SK-N-SH treated with all-trans-retinoic acid at 6 μM for 48 hours (cell line): ENCODE data around the gene ARRDC2.

Experiments used
- ATAC-seq: fragments of 200-7000 bp; cut with Tn5 transposase; 3 replicates; pipeline ENCODE4 v1.9.1; 2020; ENCODE audit warnings: mild to moderate bottlenecking, moderate library complexity
- ARNTL ChIP-seq: fragments of 450-650 bp; formaldehyde crosslinking; IDR thresholded peaks from 2 replicates; pipeline ENCODE4 v1.5.0; 2020; ENCODE audit warnings: low read depth, mild to moderate bottlenecking, moderate library complexity, borderline replicate concordance
- BACH2 ChIP-seq: fragments of 250-450 bp; sonication (Bioruptor Pico); IDR thresholded peaks from 2 replicates; pipeline ENCODE4 v1.9.0; 2021; ENCODE audit warnings: mild to moderate bottlenecking, borderline replicate concordance
- CREB5 ChIP-seq: fragments of 250-450 bp; sonication (Bioruptor Pico); IDR thresholded peaks from 2 replicates; pipeline ENCODE4 v1.5.1; 2020; ENCODE audit warnings: low read depth, mild to moderate bottlenecking, moderate library complexity
- CSDC2 ChIP-seq: fragments of 250-450 bp; sonication (Bioruptor Pico); IDR thresholded peaks from 2 replicates; pipeline ENCODE4 v1.5.0; 2020; ENCODE audit warnings: mild to moderate bottlenecking, moderate library complexity
- CSRNP3 ChIP-seq: fragments of 250-450 bp; sonication (Bioruptor Pico); IDR thresholded peaks from 2 replicates; pipeline ENCODE4 v1.5.1; 2021; ENCODE audit warnings: mild to moderate bottlenecking, moderate library complexity
- ESRRG ChIP-seq: fragments of 250-450 bp; sonication (Bioruptor Pico); IDR thresholded peaks from 2 replicates; pipeline ENCODE4 v1.6.1; 2021; ENCODE audit warnings: mild to moderate bottlenecking
- GLIS3 ChIP-seq: fragments of 250-450 bp; sonication (Bioruptor Pico); IDR thresholded peaks from 2 replicates; pipeline ENCODE4 v1.5.0; 2020; ENCODE audit warnings: mild to moderate bottlenecking, moderate library complexity
- ISL1 ChIP-seq: fragments of 250-450 bp; sonication (Bioruptor Pico); IDR thresholded peaks from 2 replicates; pipeline ENCODE4 v2.1.2; 2022; ENCODE audit warnings: mild to moderate bottlenecking, moderate library complexity
- OSR1 ChIP-seq: fragments of 250-450 bp; sonication (Bioruptor Pico); IDR thresholded peaks from 2 replicates; pipeline ENCODE4 v1.8.0; 2022; ENCODE audit warnings: moderate library complexity, mild to moderate bottlenecking, inconsistent platforms
- POU6F1 ChIP-seq: fragments of 250-450 bp; sonication (Bioruptor Pico); IDR thresholded peaks from 2 replicates; pipeline ENCODE4 v1.8.0; 2021; ENCODE audit warnings: low read depth, mild to moderate bottlenecking, moderate library complexity, borderline replicate concordance
- RARB ChIP-seq: fragments of 250-450 bp; sonication (Bioruptor Pico); IDR thresholded peaks from 2 replicates; pipeline ENCODE4 v1.8.0; 2021; ENCODE audit warnings: mild to moderate bottlenecking, moderate library complexity
- SNAI2 ChIP-seq: fragments of 250-450 bp; sonication (Bioruptor Pico); IDR thresholded peaks from 2 replicates; pipeline ENCODE4 v1.5.0; 2020; ENCODE audit warnings: mild to moderate bottlenecking, moderate library complexity
- TCF4 ChIP-seq: fragments of 250-450 bp; sonication (Bioruptor Pico); IDR thresholded peaks from 2 replicates; pipeline ENCODE4 v1.8.0; 2021; ENCODE audit warnings: mild to moderate bottlenecking, moderate library complexity, borderline replicate concordance
- TOX ChIP-seq: fragments of 250-450 bp; sonication (Bioruptor Pico); IDR thresholded peaks from 2 replicates; pipeline ENCODE4 v1.8.0; 2021; ENCODE audit warnings: mild to moderate bottlenecking, moderate library complexity, borderline replicate concordance
- TSHZ2 ChIP-seq: fragments of 250-450 bp; sonication (Bioruptor Pico); IDR thresholded peaks from 2 replicates; pipeline ENCODE4 v1.5.0; 2020; ENCODE audit warnings: mild to moderate bottlenecking, moderate library complexity
- ZC3H10 ChIP-seq: fragments of 250-450 bp; sonication (Bioruptor Pico); IDR thresholded peaks from 2 replicates; pipeline ENCODE4 v1.5.1; 2021; ENCODE audit warnings: mild to moderate bottlenecking, moderate library complexity
- ZFP3 ChIP-seq: fragments of 250-450 bp; sonication (Bioruptor Pico); IDR thresholded peaks from 2 replicates; pipeline ENCODE4 v1.5.0; 2020; ENCODE audit warnings: mild to moderate bottlenecking, moderate library complexity
- ZFP30 ChIP-seq: fragments of 450-650 bp; formaldehyde crosslinking; IDR thresholded peaks from 2 replicates; pipeline ENCODE4 v1.5.0; 2022; ENCODE audit warnings: mild to moderate bottlenecking, moderate library complexity
- ZNF565 ChIP-seq: fragments of 450-650 bp; formaldehyde crosslinking; conservative IDR thresholded peaks from 2 replicates; pipeline ENCODE4 v1.5.0; 2020; ENCODE audit warnings: low read depth, mild to moderate bottlenecking, moderate library complexity
- ZNF70 ChIP-seq: fragments of 450-650 bp; formaldehyde crosslinking; IDR thresholded peaks from 2 replicates; pipeline ENCODE4 v1.5.0; 2020; ENCODE audit warnings: mild to moderate bottlenecking, moderate library complexity
- ZNF8 ChIP-seq: fragments of 450-650 bp; formaldehyde crosslinking; IDR thresholded peaks from 2 replicates; pipeline ENCODE4 v1.5.0; 2020; ENCODE audit warnings: mild to moderate bottlenecking, moderate library complexity

The ARRDC2 gene

GRCh38 chr19:18017275-18018083 lies 9.5 kb downstream of the ARRDC2 start:
- TF ChIP-seq OSR1 (CRISPR knock-in tag) = no peak
- TF ChIP-seq CREB5 (CRISPR knock-in tag) = no peak
- no peak for TF ChIP-seq ZFP3 (CRISPR knock-in tag)
- TF ChIP-seq ZNF70 (CRISPR knock-in tag) = no peak
- no peak for TF ChIP-seq ESRRG (CRISPR knock-in tag)
- TF ChIP-seq ARNTL (CRISPR knock-in tag) = no peak
- no peak for TF ChIP-seq RARB (CRISPR knock-in tag)
- no peak for TF ChIP-seq BACH2 (CRISPR knock-in tag)
- no peak for TF ChIP-seq SNAI2
- TF ChIP-seq ZNF8 (CRISPR knock-in tag) = no peak
- TF ChIP-seq ZC3H10 = no peak
- no peak for TF ChIP-seq TCF4 (CRISPR knock-in tag)
- no peak for TF ChIP-seq ISL1 (CRISPR knock-in tag)
- TF ChIP-seq CSRNP3 (CRISPR knock-in tag) = no peak
- no peak for TF ChIP-seq ZFP30 (CRISPR knock-in tag)
- no peak for TF ChIP-seq CSDC2 (CRISPR knock-in tag)
- no peak for TF ChIP-seq ZNF565 (CRISPR knock-in tag)
- TF ChIP-seq TSHZ2 (CRISPR knock-in tag) = no peak

GRCh38 chr19:18020212-18021085 lies 12.5 kb downstream of the ARRDC2 start:
- peak; percentile 44 for ATAC-seq
- TF ChIP-seq TOX (CRISPR knock-in tag) = no peak
- peak; percentile 86 for TF ChIP-seq ZNF70 (CRISPR knock-in tag)
- TF ChIP-seq POU6F1 (CRISPR knock-in tag) = no peak

More at GRCh38 chr19:18017275-18018083, 9.5 kb downstream of the ARRDC2 start:
- no peak for ATAC-seq

GRCh38 chr19:18021121-18021755 lies 13.3 kb downstream of the ARRDC2 start:
- ATAC-seq = peak; percentile 71
- no peak for TF ChIP-seq POU6F1 (CRISPR knock-in tag)
- TF ChIP-seq ZNF8 (CRISPR knock-in tag) = no peak
- TF ChIP-seq RARB (CRISPR knock-in tag) = no peak
- no peak for TF ChIP-seq TOX (CRISPR knock-in tag)
- TF ChIP-seq GLIS3 (CRISPR knock-in tag) = no peak
- no peak for TF ChIP-seq CSDC2 (CRISPR knock-in tag)
- TF ChIP-seq ZC3H10 = no peak
- TF ChIP-seq OSR1 (CRISPR knock-in tag) = no peak
- no peak for TF ChIP-seq ESRRG (CRISPR knock-in tag)
- no peak for TF ChIP-seq ZFP30 (CRISPR knock-in tag)
- TF ChIP-seq TSHZ2 (CRISPR knock-in tag) = no peak
- TF ChIP-seq TCF4 (CRISPR knock-in tag) = no peak
- no peak for TF ChIP-seq ZFP3 (CRISPR knock-in tag)
- TF ChIP-seq BACH2 (CRISPR knock-in tag) = no peak
